NCI-H1105 (cell line): ENCODE results near the gene ATP5PD.

Experiments
- DNase-seq: peaks from one replicate; lab custom pipeline; 2025; lab: John Stamatoyannopoulos, UW

The ATP5PD gene

DNA sequence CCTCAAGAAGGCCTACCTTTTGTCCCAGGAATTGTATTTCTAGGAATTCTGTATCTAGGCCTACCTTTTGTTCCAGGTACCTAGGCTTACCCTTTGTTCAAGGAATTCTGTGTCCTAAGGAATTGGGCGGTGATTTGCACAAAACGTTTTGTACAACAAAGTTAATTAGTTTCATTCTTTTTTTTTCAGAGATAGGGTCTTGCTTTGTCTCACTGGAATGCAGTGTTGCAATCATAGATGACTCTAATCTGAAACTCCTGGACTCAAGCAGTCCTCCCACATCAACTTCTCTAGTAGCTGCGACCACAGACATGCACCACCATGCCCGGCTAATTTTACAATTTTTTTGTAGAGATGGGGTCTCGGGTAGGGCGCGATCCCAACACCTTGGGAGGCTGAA, 52.3 kb downstream of the ATP5PD start:
- DNase-seq = no peak

DNA sequence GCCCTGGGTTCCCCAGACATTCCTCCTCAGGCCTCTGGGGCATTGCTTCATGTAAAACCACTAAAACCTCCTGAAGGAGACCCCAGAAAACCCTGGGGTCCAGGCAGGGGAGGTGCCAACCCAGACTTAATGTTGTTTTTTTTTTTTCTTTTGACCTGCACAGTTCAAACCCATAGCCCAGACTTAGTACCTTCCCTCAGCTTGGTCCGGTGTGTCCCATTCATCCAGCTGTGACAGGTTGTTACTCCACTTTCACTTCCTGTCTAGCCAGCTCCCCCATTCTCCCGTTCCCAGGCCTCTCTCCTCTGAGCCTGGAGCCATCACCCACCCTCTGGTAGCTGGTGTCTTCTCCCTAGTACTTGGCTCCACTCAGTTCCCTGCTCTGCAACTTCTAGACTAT, 54.5 kb downstream of the ATP5PD start:
- no peak for DNase-seq

DNA sequence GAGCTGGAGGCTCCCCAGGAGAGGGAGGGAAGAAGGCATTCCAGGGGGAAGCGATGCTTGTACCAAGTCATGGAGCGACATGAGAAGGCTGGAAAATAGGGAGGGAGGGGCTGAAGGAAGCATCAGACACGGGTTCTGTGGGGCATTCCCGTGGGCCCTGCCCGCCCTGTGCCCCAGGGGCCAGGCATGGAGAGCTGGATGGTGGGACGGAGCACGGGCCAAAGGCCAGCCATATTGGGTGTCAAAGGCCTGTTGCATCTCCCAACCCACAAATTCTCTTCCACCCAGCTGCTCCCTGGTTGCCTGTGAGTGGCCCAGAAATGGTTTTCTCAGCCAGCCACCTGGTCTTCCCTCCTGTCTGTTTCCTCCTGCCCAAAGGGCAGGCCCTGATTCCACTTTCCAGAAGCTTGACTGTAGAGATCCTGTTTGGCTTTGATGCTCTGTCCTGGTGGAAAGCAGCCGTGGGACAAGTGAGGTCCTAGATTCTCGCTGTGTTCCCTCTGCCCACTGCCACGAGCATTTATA, 56.1 kb downstream of the ATP5PD start:
- DNase-seq = no peak
